ENCODE results near the gene TBX4. TPM values are rescaled to one million over a fixed set of nuclear protein-coding genes. Genes with fewer than 3 reads are reported as not detected.

TBX4 gene
- total and polyA plus RNA-seq, 2 experiments from 2014 or later = 13.9 to 15.4 TPM

GRCh38 chr17:61532826-61533225 lies 80.6 kb downstream of the TBX4 start:
- Histone ChIP-seq H3K9me2 (replicated peaks; ENCODE audit: insufficient read depth) (no peaks in the 10 kb centered on the region), H4K20me1 (ENCODE audit: insufficient read depth, poor library complexity, severe bottlenecking) (no peaks in the 10 kb centered on the region), H3K27me3 (no peaks in the 10 kb centered on the region), H3K4me3 (no peak overlapping the region), H3K9me3 (ENCODE audit: low read depth) (no peaks in the 10 kb centered on the region), H3K4me1 (ENCODE audit: insufficient read depth) (no peaks in the 10 kb centered on the region), H3K4me2 (no peak overlapping the region), H3K79me2 (no peaks in the 10 kb centered on the region), H3K27ac (peak overlapping the region; percentile 41), H2AFZ (no peak overlapping the region), H3K36me3 (replicated peaks; ENCODE audit: insufficient read depth, low read depth) (no peaks in the 10 kb centered on the region)
- no peak for DNase-seq (ENCODE audit: low spot score)
- 44% methylated on average over 5 of the region's 5 CpGs for WGBS (ENCODE audit: low lambda C conversion rate, missing lambda C conversion rate)
- TF ChIP-seq, protein P1, sequence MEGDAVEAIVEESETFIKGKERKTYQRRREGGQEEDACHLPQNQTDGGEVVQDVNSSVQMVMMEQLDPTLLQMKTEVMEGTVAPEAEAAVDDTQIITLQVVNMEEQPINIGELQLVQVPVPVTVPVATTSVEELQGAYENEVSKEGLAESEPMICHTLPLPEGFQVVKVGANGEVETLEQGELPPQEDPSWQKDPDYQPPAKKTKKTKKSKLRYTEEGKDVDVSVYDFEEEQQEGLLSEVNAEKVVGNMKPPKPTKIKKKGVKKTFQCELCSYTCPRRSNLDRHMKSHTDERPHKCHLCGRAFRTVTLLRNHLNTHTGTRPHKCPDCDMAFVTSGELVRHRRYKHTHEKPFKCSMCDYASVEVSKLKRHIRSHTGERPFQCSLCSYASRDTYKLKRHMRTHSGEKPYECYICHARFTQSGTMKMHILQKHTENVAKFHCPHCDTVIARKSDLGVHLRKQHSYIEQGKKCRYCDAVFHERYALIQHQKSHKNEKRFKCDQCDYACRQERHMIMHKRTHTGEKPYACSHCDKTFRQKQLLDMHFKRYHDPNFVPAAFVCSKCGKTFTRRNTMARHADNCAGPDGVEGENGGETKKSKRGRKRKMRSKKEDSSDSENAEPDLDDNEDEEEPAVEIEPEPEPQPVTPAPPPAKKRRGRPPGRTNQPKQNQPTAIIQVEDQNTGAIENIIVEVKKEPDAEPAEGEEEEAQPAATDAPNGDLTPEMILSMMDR (IDR thresholded peaks at IDR 0.05; ENCODE audit: poor library complexity) = no peak
- TF ChIP-seq EZH2phosphoT487 (IDR thresholded peaks at IDR 0.05; ENCODE audit: low read depth, severe bottlenecking, unreplicated experiment) (no peak), EZH2 (IDR thresholded peaks at IDR 0.05; ENCODE audit: borderline replicate concordance) (no peak)

DNA sequence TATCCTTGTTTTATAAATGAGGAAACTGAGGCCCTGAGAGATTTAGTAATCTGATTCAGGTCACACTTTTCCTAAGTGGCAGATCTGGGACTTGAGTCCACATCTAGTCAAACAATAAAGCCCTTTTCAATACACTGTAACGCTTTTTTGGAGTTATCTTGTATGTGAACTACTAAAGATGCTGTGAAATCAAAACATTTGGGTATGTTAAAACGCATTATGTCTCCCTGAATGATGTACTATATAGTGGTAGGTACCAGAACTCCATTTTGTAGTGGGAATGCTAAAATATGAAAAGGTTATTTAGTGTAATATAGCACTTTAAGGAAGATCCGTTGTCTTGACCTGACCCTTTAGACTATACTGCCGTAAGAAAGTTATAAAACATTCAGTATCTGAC lies 81.6 kb downstream of the TBX4 start:
- Histone ChIP-seq H3K9me2 (replicated peaks; ENCODE audit: insufficient read depth) (no peaks in the 10 kb centered on the region), H3K27me3 (no peaks in the 10 kb centered on the region), H3K4me3 (no peak overlapping the region), H3K9me3 (ENCODE audit: low read depth) (no peaks in the 10 kb centered on the region), H3K36me3 (replicated peaks; ENCODE audit: insufficient read depth, low read depth) (no peaks in the 10 kb centered on the region), H3K27ac (peak overlapping the region; percentile 41), H3K79me2 (no peaks in the 10 kb centered on the region), H3K4me1 (ENCODE audit: insufficient read depth) (no peaks in the 10 kb centered on the region), H4K20me1 (ENCODE audit: insufficient read depth, poor library complexity, severe bottlenecking) (no peaks in the 10 kb centered on the region), H3K4me2 (no peak overlapping the region), H2AFZ (no peak overlapping the region)
- 69% methylated on average over 4 of the region's 4 CpGs for WGBS (ENCODE audit: low lambda C conversion rate, missing lambda C conversion rate)
- TF ChIP-seq, protein P1 (IDR thresholded peaks at IDR 0.05; ENCODE audit: poor library complexity) = no peak
- TF ChIP-seq EZH2 (IDR thresholded peaks at IDR 0.05; ENCODE audit: borderline replicate concordance) (no peak), EZH2phosphoT487 (IDR thresholded peaks at IDR 0.05; ENCODE audit: low read depth, severe bottlenecking, unreplicated experiment) (no peak)
- DNase-seq (ENCODE audit: low spot score) = no peak

DNA sequence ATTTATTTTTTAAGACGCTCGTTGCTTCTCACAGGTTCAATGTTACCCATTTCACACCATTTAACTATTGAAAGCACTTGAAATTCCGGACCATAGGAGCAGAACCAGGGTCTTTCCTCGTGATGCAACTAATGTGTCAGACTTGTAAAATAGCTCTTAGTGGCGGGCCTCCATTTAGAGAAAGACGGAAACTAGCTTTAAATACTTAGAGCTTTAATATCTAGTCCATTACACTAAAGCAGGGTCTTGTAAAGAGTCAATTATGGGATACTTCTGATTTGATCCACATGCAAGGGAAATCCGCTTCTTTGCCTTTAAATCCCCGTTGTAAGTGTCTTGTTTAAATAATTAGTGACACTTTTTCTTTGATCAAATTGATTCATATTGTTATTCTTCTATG lies 82.2 kb downstream of the TBX4 start:
- no peaks in the 10 kb centered on the region for H3K4me1 ChIP-seq (ENCODE audit: insufficient read depth)
- no peaks in the 10 kb centered on the region for H3K36me3 ChIP-seq (replicated peaks; ENCODE audit: insufficient read depth, low read depth)
- 50% methylated on average over 8 of the region's 8 CpGs for WGBS (ENCODE audit: low lambda C conversion rate, missing lambda C conversion rate)
- no peak for DNase-seq (ENCODE audit: low spot score)
- H4K20me1 ChIP-seq (ENCODE audit: insufficient read depth, poor library complexity, severe bottlenecking) = no peaks in the 10 kb centered on the region
- no peaks in the 10 kb centered on the region for H3K9me2 ChIP-seq (replicated peaks; ENCODE audit: insufficient read depth)
- H3K27me3 ChIP-seq = no peaks in the 10 kb centered on the region
- no peaks in the 10 kb centered on the region for H3K9me3 ChIP-seq (ENCODE audit: low read depth)
- TF ChIP-seq EZH2phosphoT487 (IDR thresholded peaks at IDR 0.05; ENCODE audit: low read depth, severe bottlenecking, unreplicated experiment) (no peak), EZH2 (IDR thresholded peaks at IDR 0.05; ENCODE audit: borderline replicate concordance) (no peak)
- TF ChIP-seq, protein P1 (IDR thresholded peaks at IDR 0.05; ENCODE audit: poor library complexity) = no peak
- H3K4me2 ChIP-seq = no peak overlapping the region
- no peak overlapping the region for H2AFZ ChIP-seq
- no peak overlapping the region for H3K4me3 ChIP-seq
- no peaks in the 10 kb centered on the region for H3K79me2 ChIP-seq
- H3K27ac ChIP-seq = peak overlapping the region; percentile 41

Other genes with a start within 250 kb of the TBX4 start
- gene TBX2, start 52.6 kb upstream of the TBX4 start, total RNA-seq = 17.9 and 19.6 TPM in 2 replicates
- gene TBX2, start 52.6 kb upstream of the TBX4 start, polyA plus RNA-seq = 27.5 and 29.3 TPM in 2 replicates
- gene NACA2, start 138.8 kb downstream of the TBX4 start, total RNA-seq = not detected in 2 replicates
- gene NACA2, start 138.8 kb downstream of the TBX4 start, polyA plus RNA-seq = not detected in 2 replicates